DMS79 (cell line): ENCODE measurements around the gene ABHD8.

Experiments used
- DNase-seq: peaks from one replicate; lab custom pipeline; 2025; lab: John Stamatoyannopoulos, UW

ABHD8 gene

GRCh38 chr19:17321655-17322489 is 18.6 kb upstream of the ABHD8 start:
- DNase-seq, result no peak

GRCh38 chr19:17320435-17320834 is 17.2 kb upstream of the ABHD8 start:
- DNase-seq, result no peak

GRCh38 chr19:17319473-17320238 is 16.4 kb upstream of the ABHD8 start:
- DNase-seq, result no peak

- DNase-seq, result no peak
These were observed 15.7 kb upstream of the ABHD8 start for GRCh38 chr19:17318966-17319365.

GRCh38 chr19:17314007-17314593 is 10.9 kb upstream of the ABHD8 start:
- no peak for DNase-seq

GRCh38 chr19:17312189-17313113 is 9.2 kb upstream of the ABHD8 start:
- no peak for DNase-seq

GRCh38 chr19:17311455-17312188 is 8.4 kb upstream of the ABHD8 start:
- no peak for DNase-seq

- no peak for DNase-seq
These were observed 6.8 kb upstream of the ABHD8 start for GRCh38 chr19:17309965-17310461.

GRCh38 chr19:17309198-17309964 is 6.2 kb upstream of the ABHD8 start, which contains the start of gene DDA1:
TSS of gene DDA1 (plus strand) at chr19:17309563. CDS start at chr19:17309655, 92 bp downstream.
- DNase-seq, result peak; percentile 99

- no peak for DNase-seq
These were observed 4.7 kb upstream of the ABHD8 start for GRCh38 chr19:17307876-17308377.

GRCh38 chr19:17306285-17306714 is 3.1 kb upstream of the ABHD8 start:
- DNase-seq, result no peak

GRCh38 chr19:17305517-17306284 is 2.5 kb upstream of the ABHD8 start, which contains the start of gene MRPL34:
TSS of gene MRPL34 (plus strand) at chr19:17305872. CDS start at chr19:17305893, 21 bp downstream.
- DNase-seq, result peak; percentile 99

- DNase-seq, result no peak
These were observed 1.9 kb upstream of the ABHD8 start for GRCh38 chr19:17305216-17305516.

- peak; percentile 85 for DNase-seq
These were observed 1.4 kb upstream of the ABHD8 start for GRCh38 chr19:17304386-17305215.

GRCh38 chr19:17303940-17304267 is 679 bp upstream of the ABHD8 start:
- peak; percentile 68 for DNase-seq

GRCh38 chr19:17302391-17303166 is 646 bp downstream of the ABHD8 start:
- DNase-seq, result no peak

GRCh38 chr19:17300992-17301619 is 2.1 kb downstream of the ABHD8 start:
- no peak for DNase-seq
